Omental fat pad (tissue), 4 donors: Measurements from ENCODE around the gene ZNF524. TPM values are rescaled to one million over a fixed set of nuclear protein-coding genes. Genes with fewer than 3 reads are reported as not detected.

Experiments used
- ATAC-seq: fragments of 150-250 bp; one replicate; pipeline ENCODE4 v1.9.1; 2016; ENCODE audit warnings: mild to moderate bottlenecking, moderate library complexity; ENCODE audit not compliant: low FRiP score
- DNase-seq: peaks from one replicate; pipeline ENCODE4 v3.0.0-alpha.2; 2019; ENCODE audit warnings: low spot score
- total RNA-seq, 4 donors: library from RNA; depleted of rRNA; stranded (reverse); fragments of >200 nt; gene quantifications; one replicate each; pipeline ENCODE4 v1.1.0, GENCODE V29; 2016
- TF ChIP-seq, protein P1 (sequence below), 3 donors: fragments of 450-650 bp; IDR thresholded peaks; one replicate each; pipeline ENCODE4 v1.5.1; 2016 to 2017; ENCODE audit warnings: antibody characterized with exemption in 3 of 3, mild to moderate bottlenecking in 3 of 3, moderate library complexity in 2 of 3

The ZNF524 gene
- total RNA-seq, 4 donors from 2014 or later: 15.6 to 27.5 (median 17.4) TPM

DNA sequence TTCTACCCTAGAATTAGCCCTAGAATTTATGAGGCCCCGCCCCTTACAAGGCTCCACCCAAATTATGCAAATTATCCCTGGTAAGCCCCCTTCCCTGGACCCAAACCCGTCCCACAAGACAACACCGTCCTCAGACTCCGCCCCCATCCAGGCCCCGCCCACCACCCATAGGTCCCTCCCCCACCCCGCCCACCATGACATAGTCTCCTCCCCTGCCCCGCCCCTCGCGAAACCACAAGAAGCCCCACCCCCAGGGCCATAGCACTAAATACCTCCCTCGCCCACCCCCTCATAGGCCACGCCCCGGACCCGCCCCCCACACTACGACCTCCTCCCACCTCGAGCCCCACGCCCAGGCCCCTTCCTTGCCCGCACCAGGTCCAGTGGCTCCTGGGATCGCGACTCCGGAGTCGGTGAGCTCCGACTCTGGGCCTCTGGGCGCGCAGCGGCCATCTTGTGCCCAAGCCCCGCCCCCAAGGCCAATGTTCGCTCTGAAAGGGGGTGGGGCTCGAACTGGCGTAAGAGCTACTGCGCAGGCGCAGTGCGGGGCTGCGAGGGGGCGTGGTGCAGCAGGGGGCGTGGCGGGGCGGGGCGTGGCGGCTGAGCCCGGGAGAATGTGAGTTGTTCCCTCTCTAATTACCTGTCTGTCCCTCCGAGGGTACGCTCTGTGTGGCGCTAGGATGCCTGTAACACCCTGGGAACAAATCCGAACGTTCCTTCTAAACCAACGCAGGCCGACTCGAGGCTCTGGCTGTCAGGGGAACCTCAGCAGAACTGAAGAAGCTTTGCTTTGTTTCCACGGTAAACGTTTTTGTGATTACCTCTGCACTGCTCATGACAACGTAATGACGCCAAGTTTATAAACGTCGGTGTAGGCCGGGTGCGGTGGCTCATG, 24.3 kb downstream of the ZNF524 start, which contains the start of gene ZNF784:
TSS of gene ZNF784 (minus strand) at position 458 of the 895 bp plus-strand sequence. CDS start at position 453, 5 bp downstream.
- TF ChIP-seq, protein P1, sequence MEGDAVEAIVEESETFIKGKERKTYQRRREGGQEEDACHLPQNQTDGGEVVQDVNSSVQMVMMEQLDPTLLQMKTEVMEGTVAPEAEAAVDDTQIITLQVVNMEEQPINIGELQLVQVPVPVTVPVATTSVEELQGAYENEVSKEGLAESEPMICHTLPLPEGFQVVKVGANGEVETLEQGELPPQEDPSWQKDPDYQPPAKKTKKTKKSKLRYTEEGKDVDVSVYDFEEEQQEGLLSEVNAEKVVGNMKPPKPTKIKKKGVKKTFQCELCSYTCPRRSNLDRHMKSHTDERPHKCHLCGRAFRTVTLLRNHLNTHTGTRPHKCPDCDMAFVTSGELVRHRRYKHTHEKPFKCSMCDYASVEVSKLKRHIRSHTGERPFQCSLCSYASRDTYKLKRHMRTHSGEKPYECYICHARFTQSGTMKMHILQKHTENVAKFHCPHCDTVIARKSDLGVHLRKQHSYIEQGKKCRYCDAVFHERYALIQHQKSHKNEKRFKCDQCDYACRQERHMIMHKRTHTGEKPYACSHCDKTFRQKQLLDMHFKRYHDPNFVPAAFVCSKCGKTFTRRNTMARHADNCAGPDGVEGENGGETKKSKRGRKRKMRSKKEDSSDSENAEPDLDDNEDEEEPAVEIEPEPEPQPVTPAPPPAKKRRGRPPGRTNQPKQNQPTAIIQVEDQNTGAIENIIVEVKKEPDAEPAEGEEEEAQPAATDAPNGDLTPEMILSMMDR (IDR thresholded peaks at IDR 0.05): no peak
- ATAC-seq (peak; percentile 85), DNase-seq (peak; percentile 93)

DNA sequence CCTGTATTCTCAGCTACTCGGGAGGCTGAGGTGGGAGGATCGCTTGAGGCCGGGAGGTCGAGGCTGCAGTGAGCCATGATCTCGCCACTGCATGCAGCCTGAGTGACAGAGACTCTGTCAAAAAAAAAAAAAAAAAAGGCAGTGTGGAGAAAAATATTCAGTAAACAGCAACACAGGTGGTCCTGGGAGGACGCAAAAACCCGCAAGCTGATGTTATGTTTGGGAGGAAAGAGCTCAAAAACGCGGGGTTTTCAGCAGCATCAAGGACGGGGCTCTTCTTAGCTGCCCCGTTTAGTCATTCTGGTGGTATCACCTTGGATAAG, 24.9 kb downstream of the ZNF524 start:
- DNase-seq (no peak), ATAC-seq (no peak)
- TF ChIP-seq, protein P1 (IDR thresholded peaks at IDR 0.05): no peak

DNA sequence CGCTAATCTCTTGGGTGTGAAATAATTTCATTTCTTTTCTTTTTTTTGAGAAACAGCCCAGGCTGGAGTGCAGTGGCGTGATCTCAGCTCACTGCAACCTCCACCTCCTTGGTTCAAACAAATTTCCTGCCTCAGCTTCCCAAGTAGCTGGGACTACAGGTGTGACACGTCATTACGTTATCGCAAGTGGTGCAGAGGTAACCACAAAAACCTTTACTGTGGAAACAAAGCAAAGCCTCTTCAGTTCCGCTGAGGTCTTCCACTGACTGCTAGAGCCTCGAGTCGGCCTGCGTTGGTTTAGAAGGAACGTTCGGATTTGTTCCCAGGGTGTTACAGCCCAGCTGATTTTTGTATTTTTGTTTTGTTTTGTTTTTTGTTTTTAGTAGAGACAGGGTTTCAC, 26.3 kb downstream of the ZNF524 start:
- ATAC-seq (no peak), DNase-seq (no peak)
- TF ChIP-seq, protein P1 (IDR thresholded peaks at IDR 0.05): no peak

DNA sequence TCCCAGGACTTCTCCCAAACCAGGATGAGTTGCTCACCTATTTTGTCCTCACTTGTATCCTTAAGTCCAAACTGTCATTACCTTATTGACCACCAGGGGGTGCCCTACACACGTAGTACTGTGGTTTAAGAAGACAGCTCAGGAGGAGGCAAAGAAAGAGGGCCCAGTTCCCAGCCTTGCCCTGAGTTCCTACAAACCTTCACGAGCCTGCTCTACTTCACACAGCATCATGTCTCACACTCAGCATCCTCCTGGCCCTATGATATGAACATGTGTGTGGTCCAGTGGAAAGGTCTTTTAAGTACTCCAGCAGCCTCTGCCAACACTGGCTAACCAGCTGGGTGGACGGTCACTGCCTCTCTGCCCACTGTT, 32.4 kb downstream of the ZNF524 start:
- TF ChIP-seq, protein P1 (IDR thresholded peaks at IDR 0.05): peak in 2 of 3 donors; percentile 53 to 55
- ATAC-seq: peak; percentile 61
- peak; percentile 100 for DNase-seq

DNA sequence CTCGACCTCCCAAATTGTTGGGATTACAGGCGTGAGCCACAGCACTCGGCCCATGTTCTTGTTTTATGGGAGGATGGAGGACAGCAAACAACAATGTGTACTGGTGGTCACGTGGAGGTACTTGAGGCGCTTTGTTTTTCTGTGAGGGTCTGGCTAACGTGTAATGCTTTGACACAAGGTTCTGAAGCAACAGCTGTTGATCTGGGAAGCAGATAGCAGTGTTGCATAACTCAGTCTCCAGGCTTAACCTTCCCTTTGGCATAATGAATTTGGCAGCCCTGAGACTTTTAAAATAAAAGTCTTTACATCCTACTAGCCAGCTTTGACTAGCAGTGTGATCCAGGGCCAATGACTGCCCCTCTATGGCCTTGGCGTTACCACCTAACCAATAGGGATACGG, 33.8 kb downstream of the ZNF524 start:
- ATAC-seq (no peak), DNase-seq (no peak)
- TF ChIP-seq, protein P1 (IDR thresholded peaks at IDR 0.05): no peak

DNA sequence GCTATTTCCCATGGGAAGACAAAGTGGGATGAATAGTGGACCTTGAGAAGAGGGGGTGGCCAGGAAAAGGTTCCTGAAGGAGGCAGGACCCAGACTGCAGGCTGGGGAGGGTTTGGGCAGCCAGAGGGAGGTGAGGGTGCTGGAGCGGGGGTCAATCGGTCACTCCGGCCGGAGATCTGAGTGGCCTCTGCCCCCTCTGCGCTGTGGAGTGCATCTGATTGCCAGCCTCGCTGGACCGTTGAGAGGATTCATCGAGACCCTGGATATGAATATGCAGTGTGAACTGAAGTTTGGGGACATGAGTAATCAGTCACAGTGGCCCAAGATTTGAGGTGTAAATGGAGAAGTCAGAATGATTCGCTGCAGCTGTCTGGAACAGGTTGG, 35.2 kb downstream of the ZNF524 start:
- TF ChIP-seq, protein P1 (IDR thresholded peaks at IDR 0.05): no peak
- peak; percentile 5 for ATAC-seq
- no peak for DNase-seq
